ENCODE data around the gene PDX1.

Gene PDX1

DNA sequence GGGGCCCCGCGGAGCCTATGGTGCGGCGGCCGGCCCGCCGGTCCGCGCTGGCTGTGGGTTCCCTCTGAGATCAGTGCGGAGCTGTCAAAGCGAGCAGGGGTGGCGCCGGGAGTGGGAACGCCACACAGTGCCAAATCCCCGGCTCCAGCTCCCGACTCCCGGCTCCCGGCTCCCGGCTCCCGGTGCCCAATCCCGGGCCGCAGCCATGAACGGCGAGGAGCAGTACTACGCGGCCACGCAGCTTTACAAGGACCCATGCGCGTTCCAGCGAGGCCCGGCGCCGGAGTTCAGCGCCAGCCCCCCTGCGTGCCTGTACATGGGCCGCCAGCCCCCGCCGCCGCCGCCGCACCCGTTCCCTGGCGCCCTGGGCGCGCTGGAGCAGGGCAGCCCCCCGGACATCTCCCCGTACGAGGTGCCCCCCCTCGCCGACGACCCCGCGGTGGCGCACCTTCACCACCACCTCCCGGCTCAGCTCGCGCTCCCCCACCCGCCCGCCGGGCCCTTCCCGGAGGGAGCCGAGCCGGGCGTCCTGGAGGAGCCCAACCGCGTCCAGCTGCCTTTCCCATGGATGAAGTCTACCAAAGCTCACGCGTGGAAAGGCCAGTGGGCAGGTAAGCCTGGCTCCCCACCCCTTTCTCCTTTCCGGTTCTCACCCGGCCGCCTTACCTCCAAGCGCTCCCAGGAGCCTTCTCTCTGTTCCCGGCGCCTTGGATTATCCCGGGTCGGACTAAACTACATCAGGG lies at the start of gene PDX1:
PDX1 (plus strand) TSS at position 67 of the 743 bp plus-strand sequence; CDS start at position 206, 139 bp downstream.
- DNase-seq (ENCODE audit: low read depth, low spot score): no peak

DNA sequence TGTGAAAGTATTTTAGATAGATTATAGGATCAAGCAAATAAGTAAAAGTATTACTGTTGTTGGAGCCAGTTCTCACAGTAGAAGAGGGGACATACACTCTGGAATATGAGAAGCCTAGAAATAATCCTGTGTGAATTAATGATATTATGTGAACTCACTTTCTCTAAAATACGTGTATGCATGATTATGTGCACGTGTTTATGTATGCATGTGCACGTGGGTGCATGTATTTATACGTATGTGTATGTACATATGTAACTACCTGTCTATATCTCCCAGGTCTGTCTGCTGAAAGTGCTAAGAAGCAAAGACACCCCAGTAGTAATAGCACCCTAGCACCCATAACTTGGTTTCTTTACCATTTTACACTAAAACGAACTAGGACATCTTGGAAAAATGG lies 41.5 kb upstream of the PDX1 start:
- DNase-seq (ENCODE audit: low read depth, low spot score): no peak

DNA sequence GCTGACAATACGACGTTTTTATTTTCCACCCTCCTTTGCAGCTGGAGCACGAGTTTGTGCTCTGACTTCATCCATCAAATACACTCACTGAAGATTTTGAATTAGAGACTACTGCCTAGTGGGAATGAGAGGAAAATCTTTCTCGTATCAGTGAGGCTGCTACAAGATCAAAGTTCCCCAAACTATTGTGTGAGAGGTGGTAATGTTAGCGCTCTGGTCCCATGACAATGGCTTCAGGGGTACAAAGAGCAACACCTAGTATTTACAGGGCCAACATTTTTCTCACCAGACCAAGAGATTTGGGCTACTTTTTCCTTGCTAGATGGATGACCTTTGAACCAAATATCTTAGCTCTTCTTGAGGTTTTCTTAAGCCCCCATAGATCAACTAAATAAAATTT lies 30.3 kb upstream of the PDX1 start:
- DNase-seq (ENCODE audit: low read depth, low spot score): no peak

DNA sequence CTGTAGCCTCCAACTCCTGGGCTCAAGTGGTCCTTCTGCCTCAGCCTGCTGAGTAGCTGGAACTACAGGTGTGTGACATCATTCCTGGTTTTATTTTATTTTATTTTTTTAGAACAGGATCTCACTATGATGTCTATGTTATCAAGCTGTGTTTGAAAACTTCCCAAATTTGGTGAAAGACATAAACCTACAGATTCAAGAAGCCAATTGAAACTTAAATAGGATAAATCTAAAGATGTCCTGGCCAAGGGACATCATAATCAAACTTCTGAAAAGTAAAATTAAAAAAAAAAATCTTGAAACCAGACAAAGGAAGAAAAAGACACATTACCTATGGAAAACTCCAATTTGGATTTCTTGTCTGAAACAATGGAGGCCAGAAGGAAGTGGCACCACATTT lies 23.1 kb upstream of the PDX1 start:
- DNase-seq (ENCODE audit: low read depth, low spot score): no peak

DNA sequence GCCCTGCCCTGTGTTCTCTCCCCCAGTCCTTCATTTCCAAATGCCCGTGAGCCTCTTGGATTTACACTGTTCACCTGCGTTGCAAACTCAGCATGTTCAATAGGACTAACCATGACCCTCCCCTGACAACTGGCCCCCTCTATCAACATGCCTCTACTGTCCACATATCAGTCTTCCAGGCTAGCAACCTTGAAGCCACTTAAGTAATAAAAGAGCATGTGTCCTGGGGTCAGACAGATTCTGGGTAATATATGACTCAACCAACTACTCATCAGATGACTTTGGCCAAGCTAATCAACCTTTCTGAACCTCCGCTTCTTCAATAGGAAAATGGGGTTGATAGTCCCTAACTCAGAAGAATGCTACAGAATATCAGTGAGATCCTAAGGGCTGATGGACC lies 15.1 kb upstream of the PDX1 start:
- DNase-seq (ENCODE audit: low read depth, low spot score): no peak

DNA sequence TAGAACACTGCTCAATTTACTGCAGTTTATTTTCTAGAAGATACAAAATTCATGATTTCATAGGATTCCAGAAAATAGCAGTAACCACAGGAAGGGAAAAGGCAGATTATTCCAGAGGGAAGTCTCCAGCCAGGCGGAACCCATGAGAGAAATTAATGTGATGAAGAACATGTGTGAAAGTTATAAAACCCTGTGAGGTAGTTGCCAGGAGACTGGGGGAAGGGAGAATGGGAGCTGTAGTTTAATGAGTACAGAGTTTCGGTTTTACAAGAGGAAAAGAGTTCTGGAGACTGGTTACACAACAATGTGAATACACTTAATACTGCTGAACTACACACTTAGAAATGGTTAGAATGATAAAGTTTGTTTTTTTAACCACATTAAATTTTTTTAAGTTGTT lies 14.2 kb upstream of the PDX1 start:
- no peak for DNase-seq (ENCODE audit: low read depth, low spot score)

DNA sequence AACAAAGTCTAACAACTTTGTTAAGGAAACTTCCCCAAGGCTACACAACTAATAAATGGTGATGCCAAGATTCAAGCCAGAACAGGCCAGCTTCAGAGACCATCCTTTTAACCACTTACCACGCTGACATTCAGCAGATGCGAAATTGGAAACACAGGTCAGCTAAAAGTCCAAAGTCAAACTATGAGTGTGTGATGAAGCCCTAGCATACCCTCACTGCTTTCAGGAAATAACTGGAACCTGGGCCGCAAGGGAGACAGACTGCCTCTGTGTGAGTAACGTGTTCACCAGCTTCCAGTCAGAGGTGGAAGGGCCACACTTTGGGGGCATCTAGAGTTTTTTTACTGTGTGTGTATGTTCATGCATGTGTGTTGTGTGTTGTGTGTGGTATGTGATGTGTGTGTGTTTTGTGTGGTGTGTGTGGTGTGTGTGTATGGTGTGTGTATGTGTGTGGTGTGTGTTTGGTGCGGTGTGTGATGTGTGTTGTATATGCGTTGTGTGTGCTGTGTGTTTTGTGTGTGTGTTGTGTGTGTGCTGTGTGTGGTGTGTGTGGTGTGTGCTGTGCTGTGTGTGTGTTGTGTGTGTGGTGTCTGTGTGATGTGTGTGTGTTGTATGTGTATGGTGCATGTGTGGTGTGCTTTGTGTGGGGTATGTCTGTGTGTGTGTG lies 12.5 kb upstream of the PDX1 start:
- no peak for DNase-seq (ENCODE audit: low read depth, low spot score)

DNA sequence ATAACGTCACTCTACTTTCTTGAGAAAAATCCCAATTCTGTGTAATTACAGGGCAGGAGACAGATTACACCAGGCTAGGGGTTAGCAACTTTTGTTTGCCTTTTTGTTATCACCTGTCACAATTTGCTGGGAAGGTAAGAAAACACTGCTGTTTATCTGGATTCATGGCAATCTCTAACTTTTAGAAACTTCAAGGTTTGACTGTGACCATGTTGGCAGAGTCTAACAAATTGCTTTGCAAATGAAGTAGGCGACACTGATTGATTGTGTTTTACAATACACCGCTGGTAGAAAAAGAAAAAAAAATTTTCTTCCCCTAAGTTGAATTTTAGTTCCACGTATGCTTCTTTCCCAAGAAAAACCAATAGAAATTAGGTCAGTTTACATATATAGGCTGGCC lies 10.4 kb upstream of the PDX1 start:
- DNase-seq (ENCODE audit: low read depth, low spot score): no peak

DNA sequence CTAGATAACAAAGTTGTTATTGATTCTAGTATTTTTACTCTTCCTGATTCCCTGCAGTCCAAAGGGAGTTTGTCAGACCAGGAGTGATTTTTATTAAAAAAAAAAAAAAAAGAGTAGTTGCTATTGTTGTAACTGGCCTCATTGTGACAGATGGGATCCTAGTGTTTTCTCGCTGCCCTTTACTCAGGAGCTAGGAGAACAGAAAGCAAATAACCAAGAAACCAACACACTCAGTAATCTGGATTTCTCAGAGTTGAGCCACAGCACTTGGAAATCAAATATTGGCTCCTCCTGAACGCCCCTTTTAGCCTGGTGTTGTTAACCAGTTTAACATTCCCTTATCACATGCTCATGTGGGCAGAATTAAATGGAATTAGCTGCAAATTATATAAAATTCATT lies 8.3 kb upstream of the PDX1 start:
- DNase-seq (ENCODE audit: low read depth, low spot score): no peak

DNA sequence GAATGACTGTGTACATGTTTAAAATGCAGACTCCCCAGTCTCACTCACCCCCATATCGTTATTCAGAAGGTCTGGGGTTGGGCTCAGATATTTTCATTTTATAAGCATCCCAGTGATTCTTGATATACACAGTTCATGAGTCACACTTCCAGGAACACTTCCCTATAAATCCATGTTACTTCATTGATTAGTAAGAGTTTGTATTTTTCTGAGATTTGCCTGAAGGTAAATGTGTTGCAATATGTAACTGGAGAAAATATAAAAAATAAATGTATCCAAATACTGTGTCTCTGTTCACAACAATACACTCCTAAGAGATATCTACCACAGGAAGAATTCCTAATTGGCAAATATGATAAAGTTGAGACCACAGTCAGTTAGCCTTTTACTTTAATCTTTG lies 6.6 kb upstream of the PDX1 start:
- DNase-seq (ENCODE audit: low read depth, low spot score): no peak

DNA sequence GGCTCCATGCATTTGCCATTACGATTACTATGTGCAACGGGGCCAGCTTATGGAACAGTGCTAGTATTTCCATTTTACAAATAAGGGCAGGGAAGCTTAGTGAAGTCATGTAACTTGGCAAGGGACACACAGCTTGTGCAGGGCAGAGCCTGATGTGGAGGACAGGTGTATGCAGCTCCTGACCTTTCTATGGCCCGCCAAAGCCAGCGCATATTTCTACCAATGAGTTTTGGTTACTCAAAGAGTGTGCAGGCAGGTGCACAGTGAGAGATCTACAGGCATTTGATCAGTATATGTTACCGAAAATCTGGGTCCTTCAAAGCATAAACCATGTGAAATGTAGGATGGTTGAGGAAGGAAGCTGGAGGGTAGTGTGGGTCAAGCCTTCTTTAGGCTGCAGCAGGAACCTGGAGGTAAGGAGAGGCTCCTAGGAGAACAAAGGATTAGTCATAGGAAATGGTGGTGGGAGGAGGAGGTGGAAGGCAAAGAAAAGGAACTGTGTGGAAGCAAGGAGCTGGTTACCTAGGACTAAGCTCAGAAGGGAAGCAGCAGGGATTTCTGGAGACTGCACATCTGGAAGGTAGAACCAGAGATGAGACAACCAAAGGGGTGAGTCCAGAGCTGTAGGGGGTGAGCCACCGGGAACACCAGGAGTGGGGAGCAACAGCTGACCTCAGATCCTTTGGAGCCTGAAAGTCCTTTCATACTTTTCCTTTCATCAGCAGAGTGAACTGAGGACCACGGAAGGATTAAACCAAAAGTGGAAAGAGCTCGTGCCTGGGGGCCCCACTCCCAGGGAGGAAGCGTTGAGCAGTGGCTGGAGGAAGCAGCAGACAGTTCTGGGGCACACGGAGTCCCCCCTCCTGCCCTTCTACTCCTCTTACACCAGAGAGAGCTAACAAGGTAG lies 4.2 kb upstream of the PDX1 start:
- no peak for DNase-seq (ENCODE audit: low read depth, low spot score)

DNA sequence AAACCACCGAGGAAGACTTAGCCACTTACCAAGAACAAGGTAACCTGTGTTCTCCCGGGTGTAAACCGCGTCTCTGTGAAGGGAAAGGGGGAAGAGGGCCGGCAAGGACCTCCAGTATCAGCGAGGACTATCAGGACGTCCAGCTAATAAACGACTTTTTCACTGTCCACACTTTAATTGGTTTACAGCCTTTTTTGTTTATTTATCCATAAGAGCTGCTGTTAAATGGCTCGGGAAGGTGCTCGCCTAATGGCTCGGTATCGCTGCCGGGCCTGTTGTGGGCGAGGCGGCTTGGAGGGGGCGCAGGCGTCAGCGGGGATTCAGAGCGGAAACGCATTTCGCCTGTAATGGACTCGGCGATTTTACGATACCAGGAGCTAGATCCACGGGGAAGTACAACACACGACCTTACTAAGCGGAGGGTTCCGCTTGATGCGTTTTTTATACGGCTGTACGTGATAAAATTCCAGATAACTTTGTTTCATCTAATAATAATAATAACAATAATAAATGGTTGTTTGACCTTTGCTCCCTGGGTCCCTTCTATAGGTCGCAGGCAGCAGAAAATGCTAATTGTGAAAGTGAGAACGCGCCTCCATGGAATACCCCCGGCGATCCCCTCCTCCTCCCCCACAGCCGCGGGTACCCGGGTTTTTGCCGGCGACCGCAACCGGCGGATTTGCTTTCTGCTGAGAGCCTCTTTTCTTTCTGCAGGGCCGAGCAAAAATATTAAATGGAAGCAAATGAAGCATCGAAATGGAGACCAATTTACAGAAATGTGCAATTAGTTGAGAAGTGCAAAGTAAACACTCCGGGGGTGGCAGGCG lies 2.5 kb upstream of the PDX1 start:
- DNase-seq (ENCODE audit: low read depth, low spot score): no peak

DNA sequence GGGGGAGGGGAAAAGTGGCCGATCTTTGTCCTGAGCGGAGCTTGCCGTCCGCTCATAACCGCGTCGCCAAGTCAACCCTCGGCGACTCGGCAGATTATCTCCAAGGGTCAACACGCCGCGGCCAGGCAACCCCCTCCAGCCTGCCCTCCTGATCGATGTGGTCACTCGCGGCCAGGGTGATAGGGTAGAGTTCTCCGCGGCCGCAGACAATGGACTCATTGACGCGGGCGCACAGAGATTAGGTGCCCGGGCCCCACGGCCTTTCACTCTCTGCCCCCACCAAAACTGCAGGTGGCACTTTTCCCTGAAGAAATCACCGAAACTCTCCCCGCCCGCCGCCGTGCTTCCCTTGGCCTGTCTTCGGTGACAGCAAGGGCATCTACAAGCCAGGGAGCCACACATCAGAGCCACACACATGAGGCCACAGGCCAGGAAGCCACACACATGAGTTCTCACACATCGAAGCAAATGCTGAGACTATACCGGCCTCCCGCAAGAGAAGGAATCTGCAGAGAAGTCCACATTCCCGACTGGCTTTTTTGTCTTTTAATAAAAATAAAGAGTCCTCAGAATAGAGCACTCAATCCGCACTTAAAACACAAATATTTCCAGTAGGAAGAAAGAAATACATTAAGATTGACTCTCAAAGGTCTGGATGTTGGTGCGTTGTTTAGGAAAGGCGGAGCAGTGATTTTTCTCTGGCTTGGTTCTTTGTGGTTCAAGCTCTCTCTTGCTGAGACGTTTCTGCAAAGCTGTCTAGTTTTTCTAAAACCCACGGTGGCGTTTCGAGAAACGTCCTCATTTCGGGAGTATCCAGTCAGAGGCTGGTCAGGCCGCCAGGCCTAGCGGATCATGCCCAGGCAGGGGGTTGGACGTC lies 1.5 kb upstream of the PDX1 start:
- no peak for DNase-seq (ENCODE audit: low read depth, low spot score)

DNA sequence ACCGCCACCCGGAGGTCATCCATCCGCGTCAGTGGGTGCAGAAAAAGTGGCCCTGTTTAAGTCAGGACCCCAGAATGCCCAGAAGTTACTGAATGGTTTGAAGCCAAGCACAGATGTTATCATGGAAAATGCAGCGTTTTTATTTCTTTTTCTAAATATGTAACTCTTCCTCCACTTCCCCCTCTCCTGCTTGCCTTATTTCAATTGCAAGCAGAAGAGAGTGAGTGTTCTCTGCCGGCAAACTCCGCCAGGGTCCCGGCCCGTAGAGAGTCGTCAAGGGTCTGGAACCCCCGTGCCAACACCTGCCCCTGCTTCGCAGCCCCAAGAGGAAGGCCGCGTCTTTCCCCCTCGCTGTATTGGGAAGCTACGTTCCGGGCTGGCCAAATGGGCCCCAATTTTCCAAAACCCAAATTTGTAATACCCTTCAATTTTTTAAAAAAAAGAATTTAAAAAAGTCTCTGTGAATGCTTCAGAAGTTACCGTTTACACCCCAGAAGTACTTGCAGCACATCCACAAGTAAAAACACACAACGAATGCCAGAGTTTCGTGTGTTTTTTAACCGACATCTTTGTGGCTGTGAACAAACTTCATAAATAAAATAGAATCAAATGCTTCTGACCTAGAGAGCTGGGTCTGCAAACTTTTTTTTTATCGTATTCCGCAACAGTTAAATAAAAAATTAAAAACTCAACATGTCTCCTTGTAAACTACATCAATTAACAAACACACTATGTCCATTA lies 712 bp upstream of the PDX1 start:
- no peak for DNase-seq (ENCODE audit: low read depth, low spot score)

DNA sequence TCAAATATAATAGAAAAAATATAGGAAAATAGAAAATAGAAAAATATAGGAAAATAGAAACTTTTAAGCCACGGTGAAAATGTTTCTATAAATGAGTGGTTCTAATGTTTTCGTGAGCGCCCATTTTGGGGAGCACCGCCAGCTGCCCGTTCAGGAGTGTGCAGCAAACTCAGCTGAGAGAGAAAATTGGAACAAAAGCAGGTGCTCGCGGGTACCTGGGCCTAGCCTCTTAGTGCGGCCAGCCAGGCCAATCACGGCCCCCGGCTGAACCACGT lies 204 bp upstream of the PDX1 start:
- no peak for DNase-seq (ENCODE audit: low read depth, low spot score)

DNA sequence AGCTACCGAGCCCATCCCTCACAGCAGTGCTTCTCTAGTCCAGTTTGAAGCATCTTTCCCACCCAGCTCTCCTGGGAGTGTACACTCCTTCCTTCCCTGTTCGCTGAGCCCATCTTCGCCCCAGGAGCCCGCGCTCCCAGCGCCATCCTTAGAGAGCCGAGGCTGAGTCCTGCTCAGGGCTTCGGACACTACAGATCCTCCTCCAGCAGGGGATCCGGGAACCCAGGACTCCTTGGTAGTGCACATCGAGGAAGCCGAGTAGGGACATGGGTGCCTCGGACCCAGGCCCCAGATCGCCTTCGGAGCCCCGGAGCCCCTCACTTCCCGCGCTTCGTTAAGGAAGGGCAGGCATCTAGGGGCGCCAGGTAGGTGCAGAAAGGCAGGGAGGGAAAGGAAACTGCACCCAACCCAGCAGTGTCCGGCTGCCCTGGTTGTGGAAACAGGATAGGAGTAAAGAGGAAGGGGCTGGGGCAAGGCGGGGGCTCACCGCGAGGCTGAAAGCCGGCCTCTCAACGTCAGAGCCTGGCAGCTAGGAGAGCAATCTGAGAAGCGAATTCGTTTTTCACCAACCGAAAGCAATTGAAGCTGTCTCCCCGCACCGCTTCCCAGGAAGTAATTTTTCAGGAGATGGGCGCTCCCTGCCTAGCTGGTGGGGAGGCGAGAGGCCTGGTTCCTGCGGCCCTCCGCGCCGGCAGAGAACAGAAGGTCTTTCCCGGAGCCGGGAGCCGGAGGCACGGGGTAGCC lies 1.0 kb downstream of the PDX1 start:
- DNase-seq (ENCODE audit: low read depth, low spot score): no peak

DNA sequence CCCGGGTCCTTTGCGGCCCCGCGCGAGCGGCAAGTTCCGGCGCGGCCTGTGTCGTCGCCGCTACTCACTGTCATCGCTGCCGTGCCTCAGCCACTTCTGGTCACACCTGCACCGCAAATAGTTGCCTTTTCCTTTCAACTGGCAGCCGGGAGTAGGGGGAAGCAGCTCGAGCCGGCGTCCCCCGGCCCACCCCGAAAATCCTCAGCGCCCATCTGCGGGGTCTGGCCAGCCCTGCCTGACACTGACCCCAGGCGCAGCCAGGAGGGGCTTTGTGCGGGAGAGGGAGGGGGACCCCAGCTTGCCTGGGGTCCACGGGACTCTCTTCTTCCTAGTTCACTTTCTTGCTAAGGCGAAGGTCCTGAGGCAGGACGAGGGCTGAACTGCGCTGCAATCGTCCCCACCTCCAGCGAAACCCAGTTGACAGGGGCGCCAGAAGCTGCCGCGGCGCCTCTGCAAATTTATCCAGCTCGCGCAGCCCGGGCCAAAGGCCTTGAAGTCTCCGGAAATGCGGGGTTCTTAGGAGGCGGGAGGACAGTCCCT lies 1.7 kb downstream of the PDX1 start:
- no peak for DNase-seq (ENCODE audit: low read depth, low spot score)

DNA sequence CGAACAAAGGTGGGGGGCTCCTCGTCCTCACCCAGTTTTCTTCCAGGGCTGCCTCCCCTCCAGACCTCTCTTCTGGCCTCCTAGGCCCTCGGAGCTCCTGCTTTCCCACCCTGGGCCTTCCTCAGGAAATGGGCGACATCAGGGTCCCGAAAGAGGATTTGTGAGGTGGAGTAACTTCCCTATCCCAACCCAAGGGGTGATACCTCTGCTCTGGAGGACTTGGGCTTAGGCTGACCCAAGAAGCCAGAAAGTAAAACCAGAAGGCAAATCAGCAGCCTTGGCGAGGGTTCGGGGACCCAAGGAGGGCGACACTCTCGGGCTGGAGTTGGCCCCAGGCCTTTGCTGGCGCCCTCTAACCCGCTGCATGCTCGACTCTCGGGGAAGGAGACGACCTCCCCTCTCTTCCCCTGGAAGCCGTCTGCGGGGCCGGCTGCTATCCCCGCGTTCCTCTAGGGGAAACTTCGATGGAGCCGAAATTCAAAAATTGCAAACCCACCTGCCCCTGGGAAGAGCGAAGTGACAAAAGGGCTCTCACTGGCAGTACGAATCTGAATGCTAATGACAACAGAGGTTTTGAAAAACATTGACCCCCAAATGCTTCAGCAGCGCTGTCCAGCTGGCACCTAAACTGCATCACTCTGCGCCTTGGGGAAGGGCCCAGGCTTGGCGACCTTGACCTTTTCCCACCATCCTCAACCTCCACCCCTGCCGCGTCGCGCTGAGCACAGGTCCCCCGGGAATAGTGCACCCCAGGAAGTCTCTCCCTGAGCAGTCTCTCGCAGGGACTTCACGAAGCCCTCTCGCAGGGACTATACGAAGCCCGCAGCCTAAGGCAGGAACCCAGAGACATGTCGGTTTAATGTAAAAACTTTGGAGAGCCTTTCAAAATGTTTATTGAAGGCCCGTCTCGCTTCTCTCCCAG lies 2.4 kb downstream of the PDX1 start:
- DNase-seq (ENCODE audit: low read depth, low spot score): no peak

Measured in brain pericyte (primary cell).